PC-9 (cell line): ENCODE measurements around the gene KCNA5. TPM values are rescaled to one million over a fixed set of nuclear protein-coding genes. Genes with fewer than 3 reads are reported as not detected.
A peak's percentile ranks its signal among the peaks of the same experiment; 100 is the strongest.

Source experiments
- BruUV-seq: library from RNA; stranded (reverse); fragments of 400-500 nt; replicated peaks from 2 replicates; lab custom pipeline; 2021; lab: Mats Ljungman, UMichigan
- CTCF ChIA-PET: fragments of 300-600 bp; sonication (Branson Sonifier 250); formaldehyde crosslinking; loops from one replicate; lab custom pipeline; 2022; ENCODE audit warnings: antibody characterized with exemption; lab: Charles Lee
- POLR2A ChIA-PET: fragments of 300-600 bp; sonication (Branson Sonifier 250); formaldehyde crosslinking; loops from one replicate; lab custom pipeline; 2022; ENCODE audit warnings: antibody characterized with exemption; ENCODE audit not compliant: unreplicated experiment; lab: Charles Lee
- DNase-seq, 2 experiments: peaks; one replicate each; pipeline versions ENCODE4 v3.0.0 to v3.0.0-alpha.2; 2015 to 2022; ENCODE audit warnings: mixed read lengths in 1 of 2
- H2AFZ ChIP-seq: fragments of 200-600 bp; sonication (generic); 2 replicates; pipeline ENCODE4 v1.8.1; 2017; ENCODE audit warnings: antibody characterized with exemption
- H3F3A ChIP-seq: fragments of 200-600 bp; sonication (generic); 2 replicates; pipeline ENCODE4 v1.8.1; 2017; ENCODE audit warnings: antibody characterized with exemption, mild to moderate bottlenecking, low read depth; ENCODE audit not compliant: insufficient read depth
- H3K27ac ChIP-seq: fragments of 200-600 bp; sonication (generic); 2 replicates; pipeline ENCODE4 v1.6.1; 2016; ENCODE audit warnings: mixed run types
- H3K27me3 ChIP-seq: fragments of 200-600 bp; sonication (generic); 2 replicates; pipeline ENCODE4 v1.6.1; 2016; ENCODE audit warnings: low read depth, mixed run types; ENCODE audit not compliant: insufficient read depth
- H3K36me3 ChIP-seq: fragments of 200-600 bp; sonication (generic); 2 replicates; pipeline ENCODE4 v1.6.1; 2016; ENCODE audit warnings: low read depth, mixed run types
- H3K4me1 ChIP-seq: fragments of 200-600 bp; sonication (generic); replicated peaks from 2 replicates; pipeline ENCODE4 v1.6.1; 2016; ENCODE audit warnings: mixed run types; ENCODE audit not compliant: insufficient read depth
- H3K4me2 ChIP-seq: fragments of 200-600 bp; sonication (generic); 2 replicates; pipeline ENCODE4 v1.6.1; 2017; ENCODE audit warnings: mixed run types
- H3K4me3 ChIP-seq: fragments of 200-600 bp; sonication (generic); 2 replicates; pipeline ENCODE4 v1.6.1; 2016; ENCODE audit warnings: mixed run types
- H3K79me2 ChIP-seq: fragments of 200-600 bp; sonication (generic); 2 replicates; pipeline ENCODE4 v1.6.1; 2017; ENCODE audit warnings: low read depth, mixed run types
- H3K9me2 ChIP-seq: fragments of 200-600 bp; sonication (generic); 2 replicates; pipeline ENCODE4 v1.8.1; 2017; ENCODE audit warnings: mild to moderate bottlenecking; ENCODE audit not compliant: insufficient read depth
- H3K9me3 ChIP-seq: fragments of 200-600 bp; sonication (generic); 2 replicates; pipeline ENCODE4 v1.8.1; 2016; ENCODE audit warnings: low read depth; ENCODE audit not compliant: insufficient read depth
- H4K20me1 ChIP-seq: fragments of 200-600 bp; sonication (generic); 2 replicates; pipeline ENCODE4 v1.8.1; 2017; ENCODE audit not compliant: insufficient read depth
- CTCF ChIP-seq: fragments of 200-600 bp; sonication (generic); conservative IDR thresholded peaks from 2 replicates; pipeline ENCODE4 v1.6.1; 2017; ENCODE audit warnings: mixed run types, antibody characterized with exemption, mild to moderate bottlenecking, moderate library complexity
- EZH2 ChIP-seq: fragments of 200-600 bp; sonication (generic); IDR thresholded peaks from 2 replicates; pipeline ENCODE4 v1.8.0; 2017; ENCODE audit warnings: antibody characterized with exemption, low read depth
- intact Hi-C: fragments of 100-400 bp; cut with micrococcal nuclease; formaldehyde crosslinking; loops from one replicate; pipeline ENCODE4 v1.10.0; 2022; ENCODE audit not compliant: unreplicated experiment
- total RNA-seq: library from RNA; stranded (reverse); gene quantifications from 2 replicates; pipeline ENCODE4 v1.2.3, GENCODE V29; 2021

Gene KCNA5
- total RNA-seq, 1 experiment from 2014 or later: not detected

DNA sequence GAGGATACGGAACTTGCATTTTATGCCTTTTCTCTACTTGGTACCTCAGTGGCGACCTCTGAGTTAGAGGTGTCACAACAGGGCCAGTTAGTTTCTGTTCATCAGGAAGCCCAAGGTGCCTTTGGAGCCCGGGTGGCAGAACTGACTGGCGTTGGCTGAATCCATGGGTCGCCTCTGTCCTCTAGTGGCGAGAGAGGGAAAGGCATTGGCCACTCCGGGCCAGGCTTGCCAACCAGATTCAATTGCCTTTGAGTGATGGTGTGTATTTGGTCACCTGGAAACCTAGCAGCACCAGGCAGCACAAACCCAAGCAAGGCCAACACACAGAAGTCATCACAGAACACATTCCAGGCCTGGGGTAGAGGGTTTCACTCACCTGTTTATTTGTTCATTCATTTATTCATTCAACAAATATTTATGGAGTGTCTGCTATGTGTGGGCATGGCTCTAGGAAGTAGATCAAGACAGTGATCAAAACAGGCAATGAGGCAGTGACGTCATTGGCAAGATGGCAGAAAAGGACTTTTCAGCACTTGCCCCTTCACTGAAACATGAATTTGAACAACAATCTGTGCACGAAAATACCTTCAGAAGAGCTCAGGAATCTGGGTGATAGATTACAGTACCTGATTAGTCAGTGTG lies 40.5 kb upstream of the KCNA5 start:
- Histone ChIP-seq H4K20me1 (no peaks in the 10 kb centered on the region), H2AFZ (no peak overlapping the region), H3K79me2 (no peaks in the 10 kb centered on the region), H3K4me2 (no peak overlapping the region), H3K27me3 (peaks cover 12% of the 10 kb centered on the region), H3K36me3 (no peaks in the 10 kb centered on the region), H3K4me1 (no peaks in the 10 kb centered on the region), H3K9me3 (no peaks in the 10 kb centered on the region), H3K4me3 (no peak overlapping the region), H3F3A (no peaks in the 10 kb centered on the region), H3K27ac (no peak overlapping the region), H3K9me2 (no peaks in the 10 kb centered on the region)
- TF ChIP-seq CTCF (peak; percentile 88), EZH2 (no peak)
- ChIA-PET POLR2A (no interaction called here), CTCF (no interaction called here)
- peak in 1 of 2 experiments; percentile 49 for DNase-seq
- no TSS peak for BruUV-seq
- intact Hi-C loops: loop anchor here (1.0 to 2.0 kb wide), 2 partner anchors 146 to 694 kb away; no protein-coding TSS in a partner anchor

DNA sequence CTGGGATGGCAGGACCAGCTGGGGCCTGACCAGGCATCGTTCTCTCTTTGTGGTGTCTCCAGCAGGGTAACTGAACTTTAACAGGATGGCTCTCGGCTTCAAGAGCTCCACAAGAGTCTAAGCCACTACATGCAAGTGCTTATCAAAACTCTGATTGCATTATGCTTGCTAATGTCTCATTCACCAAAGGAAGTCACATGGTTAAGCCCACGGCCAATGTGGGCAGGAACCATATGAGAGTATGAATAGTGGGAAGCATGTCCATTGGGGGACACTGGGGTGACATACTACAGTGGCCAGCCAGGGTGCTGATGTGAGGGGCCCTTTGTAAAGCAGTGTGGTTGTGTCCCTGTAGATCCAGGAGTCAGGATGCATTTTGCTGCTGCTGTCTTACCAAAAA lies 35.0 kb upstream of the KCNA5 start:
- BruUV-seq: no TSS peak
- ChIA-PET CTCF (no interaction called here), POLR2A (no interaction called here)
- Histone ChIP-seq H3K4me3 (no peak overlapping the region), H3K9me3 (no peaks in the 10 kb centered on the region), H3K9me2 (no peaks in the 10 kb centered on the region), H3K27ac (no peak overlapping the region), H3K36me3 (no peaks in the 10 kb centered on the region), H3K79me2 (no peaks in the 10 kb centered on the region), H3F3A (no peaks in the 10 kb centered on the region), H2AFZ (no peak overlapping the region), H3K4me2 (no peak overlapping the region), H3K27me3 (peaks cover 35% of the 10 kb centered on the region), H3K4me1 (no peaks in the 10 kb centered on the region), H4K20me1 (no peaks in the 10 kb centered on the region)
- no peak for DNase-seq
- intact Hi-C loops: no loop called here
- TF ChIP-seq EZH2 (no peak), CTCF (no peak)

GRCh38 chr12:5010151-5010550 lies 33.5 kb upstream of the KCNA5 start:
- intact Hi-C loops: no loop called here
- no peak overlapping the region for H3K4me3 ChIP-seq
- BruUV-seq: no TSS peak
- no peaks in the 10 kb centered on the region for H3K4me1 ChIP-seq
- H3K36me3 ChIP-seq: no peaks in the 10 kb centered on the region
- no peaks in the 10 kb centered on the region for H3K9me3 ChIP-seq
- H4K20me1 ChIP-seq: no peaks in the 10 kb centered on the region
- H3F3A ChIP-seq: no peaks in the 10 kb centered on the region
- TF ChIP-seq CTCF: no peak
- no peak for TF ChIP-seq EZH2
- ChIA-PET POLR2A (no interaction called here), CTCF (no interaction called here)
- no peak overlapping the region for H3K4me2 ChIP-seq
- no peak overlapping the region for H3K27ac ChIP-seq
- no peaks in the 10 kb centered on the region for H3K79me2 ChIP-seq
- H2AFZ ChIP-seq: no peak overlapping the region
- no peak for DNase-seq
- no peaks in the 10 kb centered on the region for H3K9me2 ChIP-seq
- H3K27me3 ChIP-seq: peaks cover 49% of the 10 kb centered on the region
